GM12874 (cell line): ENCODE results near the gene BCL2L11.

Source experiments
- CTCF ChIP-seq: IDR thresholded peaks from 2 replicates; pipeline ENCODE4 v1.5.1; 2011; ENCODE audit warnings: low read depth, mild to moderate bottlenecking, control low read depth, low read length, moderate library complexity; ENCODE audit not compliant: insufficient read depth

BCL2L11 gene

GRCh38 chr2:111138839-111139238 lies 18.1 kb downstream of the BCL2L11 start:
- no peak for TF ChIP-seq CTCF

GRCh38 chr2:111139637-111140317 lies 19.1 kb downstream of the BCL2L11 start:
- TF ChIP-seq CTCF, result no peak

GRCh38 chr2:111140815-111141214 lies 20.1 kb downstream of the BCL2L11 start:
- no peak for TF ChIP-seq CTCF

- no peak for TF ChIP-seq CTCF
Observed at GRCh38 chr2:111142101-111142500, 21.4 kb downstream of the BCL2L11 start.

GRCh38 chr2:111143107-111143842 lies 22.6 kb downstream of the BCL2L11 start:
- no peak for TF ChIP-seq CTCF

- TF ChIP-seq CTCF, result no peak
Observed at GRCh38 chr2:111143843-111144198, 23.1 kb downstream of the BCL2L11 start.

GRCh38 chr2:111145103-111145760 lies 24.5 kb downstream of the BCL2L11 start:
- no peak for TF ChIP-seq CTCF
